ENCODE data around the gene CFAP52.
"Not testable (repeated sequence)": the region's sequence is repeated elsewhere in the genome, so short reads cannot be mapped to it uniquely, and the experiment has no call there.

CFAP52 gene

DNA sequence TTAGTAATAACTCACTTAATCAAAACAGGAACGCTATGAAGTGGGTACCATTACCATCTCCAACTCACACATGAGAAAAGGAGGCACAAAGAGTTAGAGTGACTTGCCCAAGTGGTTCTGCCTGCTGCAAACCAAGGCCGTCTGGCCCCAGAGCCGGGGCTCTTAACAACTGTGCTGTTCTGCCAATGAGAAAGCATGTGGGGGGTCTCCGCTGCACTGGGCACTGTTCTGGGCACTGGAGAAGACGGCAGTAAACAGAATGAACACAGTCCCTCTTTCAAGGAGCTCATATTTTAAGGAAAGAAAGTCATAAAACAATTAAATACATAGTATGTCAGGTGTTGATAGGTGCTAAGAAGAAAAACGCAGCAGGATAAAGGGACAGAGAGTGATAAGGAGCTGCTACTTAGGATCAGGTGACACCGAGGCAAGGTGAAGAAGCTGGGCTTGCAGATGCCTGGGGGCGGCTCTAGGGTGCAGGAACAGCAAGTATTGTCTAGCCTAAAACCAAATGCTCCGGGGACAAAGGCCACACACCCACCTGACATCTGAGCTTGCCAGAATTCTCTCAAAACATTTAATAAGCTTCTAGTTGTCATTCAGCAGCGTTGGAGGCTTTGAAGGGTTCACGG, 7.4 kb upstream of the CFAP52 start:
- TF ChIP-seq, protein P1, sequence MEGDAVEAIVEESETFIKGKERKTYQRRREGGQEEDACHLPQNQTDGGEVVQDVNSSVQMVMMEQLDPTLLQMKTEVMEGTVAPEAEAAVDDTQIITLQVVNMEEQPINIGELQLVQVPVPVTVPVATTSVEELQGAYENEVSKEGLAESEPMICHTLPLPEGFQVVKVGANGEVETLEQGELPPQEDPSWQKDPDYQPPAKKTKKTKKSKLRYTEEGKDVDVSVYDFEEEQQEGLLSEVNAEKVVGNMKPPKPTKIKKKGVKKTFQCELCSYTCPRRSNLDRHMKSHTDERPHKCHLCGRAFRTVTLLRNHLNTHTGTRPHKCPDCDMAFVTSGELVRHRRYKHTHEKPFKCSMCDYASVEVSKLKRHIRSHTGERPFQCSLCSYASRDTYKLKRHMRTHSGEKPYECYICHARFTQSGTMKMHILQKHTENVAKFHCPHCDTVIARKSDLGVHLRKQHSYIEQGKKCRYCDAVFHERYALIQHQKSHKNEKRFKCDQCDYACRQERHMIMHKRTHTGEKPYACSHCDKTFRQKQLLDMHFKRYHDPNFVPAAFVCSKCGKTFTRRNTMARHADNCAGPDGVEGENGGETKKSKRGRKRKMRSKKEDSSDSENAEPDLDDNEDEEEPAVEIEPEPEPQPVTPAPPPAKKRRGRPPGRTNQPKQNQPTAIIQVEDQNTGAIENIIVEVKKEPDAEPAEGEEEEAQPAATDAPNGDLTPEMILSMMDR (conservative IDR thresholded peaks at IDR 0.05), result no peak
- H3K27ac ChIP-seq, result no peak overlapping the region

DNA sequence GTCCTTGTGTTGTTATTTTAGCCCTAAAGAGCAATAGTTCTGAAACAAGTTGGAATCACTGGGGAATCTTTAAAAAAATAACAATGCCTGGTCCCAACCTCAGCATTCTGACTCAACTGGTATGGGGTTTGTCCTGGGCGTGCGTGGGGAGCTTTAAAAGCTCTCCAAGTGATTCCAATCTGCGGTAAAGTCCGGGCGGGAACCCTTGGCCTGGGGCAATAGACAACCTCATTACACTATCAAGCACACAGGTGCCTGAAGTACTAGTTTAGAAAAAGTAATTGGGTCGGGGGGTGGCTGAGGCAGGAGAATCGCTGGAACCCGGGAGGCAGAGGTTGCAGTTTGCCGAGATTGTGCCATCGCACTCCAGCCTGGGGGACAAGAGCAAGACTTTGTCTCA, 5.2 kb upstream of the CFAP52 start:
- TF ChIP-seq, protein P1 (conservative IDR thresholded peaks at IDR 0.05), result no peak
- H3K27ac ChIP-seq, result no peak overlapping the region

DNA sequence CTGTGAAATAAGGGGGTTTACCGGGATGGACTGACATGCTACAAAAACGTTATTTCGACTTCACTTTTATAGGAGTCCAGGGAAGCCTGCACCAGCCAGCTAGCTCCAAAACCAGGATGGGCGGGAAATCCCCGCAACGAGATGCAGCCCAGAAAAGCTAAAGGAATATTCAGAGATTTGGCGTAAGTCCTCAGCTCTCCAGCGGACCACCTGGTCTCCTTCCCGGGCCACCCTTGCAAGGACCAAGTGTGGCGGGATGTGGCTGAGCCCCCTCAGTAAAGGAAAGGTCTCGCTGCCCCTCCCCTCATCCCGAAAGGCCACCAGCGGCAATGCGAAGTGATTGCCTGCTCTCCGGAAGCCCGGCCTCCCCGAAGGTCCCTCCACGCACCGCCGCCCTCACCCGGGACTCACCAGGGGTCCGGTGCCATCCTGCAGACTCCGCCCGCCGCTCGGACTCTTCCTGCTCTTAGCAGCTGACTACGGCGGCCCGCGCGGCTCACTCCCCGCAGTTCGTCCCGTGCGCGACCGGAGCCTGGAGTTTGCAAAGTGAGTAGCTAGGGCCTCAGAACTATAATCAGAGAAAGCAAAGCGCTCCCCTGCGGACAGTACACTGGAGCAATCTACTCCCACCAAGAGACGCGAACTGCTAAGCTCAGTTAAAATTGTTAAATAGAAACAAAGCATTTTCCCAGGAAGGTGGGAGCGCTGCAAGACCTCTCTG, 901 bp upstream of the CFAP52 start, which contains the start of gene STX8:
TSS of gene STX8 (minus strand) at position 440 of the 721 bp plus-strand sequence. CDS start at position 428, 12 bp downstream.
- peak within 1 kb of the TSS; percentile 55; the same call in 1 of the 2 replicates for H3K27ac ChIP-seq
- TF ChIP-seq, protein P1 (conservative IDR thresholded peaks at IDR 0.05), result no peak

DNA sequence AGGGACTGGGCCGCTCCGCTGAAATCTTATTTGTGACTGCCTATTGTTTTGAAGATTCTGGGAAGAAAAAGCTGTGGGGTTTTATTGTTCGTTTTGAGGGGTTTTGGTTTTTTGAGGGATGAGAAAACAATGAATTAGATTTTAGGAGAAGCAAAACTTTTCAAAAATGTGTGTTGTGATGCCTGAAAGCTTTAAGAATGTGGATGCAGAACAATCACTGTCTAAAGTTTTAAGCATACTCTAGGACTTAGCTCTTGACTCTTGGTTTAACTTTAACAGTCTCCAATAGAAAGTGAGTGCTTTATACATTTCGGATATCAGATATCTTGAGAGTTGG, 899 bp downstream of the CFAP52 start:
- TF ChIP-seq, protein P1 (conservative IDR thresholded peaks at IDR 0.05), result peak; percentile 39
- no peak overlapping the region for H3K27ac ChIP-seq

DNA sequence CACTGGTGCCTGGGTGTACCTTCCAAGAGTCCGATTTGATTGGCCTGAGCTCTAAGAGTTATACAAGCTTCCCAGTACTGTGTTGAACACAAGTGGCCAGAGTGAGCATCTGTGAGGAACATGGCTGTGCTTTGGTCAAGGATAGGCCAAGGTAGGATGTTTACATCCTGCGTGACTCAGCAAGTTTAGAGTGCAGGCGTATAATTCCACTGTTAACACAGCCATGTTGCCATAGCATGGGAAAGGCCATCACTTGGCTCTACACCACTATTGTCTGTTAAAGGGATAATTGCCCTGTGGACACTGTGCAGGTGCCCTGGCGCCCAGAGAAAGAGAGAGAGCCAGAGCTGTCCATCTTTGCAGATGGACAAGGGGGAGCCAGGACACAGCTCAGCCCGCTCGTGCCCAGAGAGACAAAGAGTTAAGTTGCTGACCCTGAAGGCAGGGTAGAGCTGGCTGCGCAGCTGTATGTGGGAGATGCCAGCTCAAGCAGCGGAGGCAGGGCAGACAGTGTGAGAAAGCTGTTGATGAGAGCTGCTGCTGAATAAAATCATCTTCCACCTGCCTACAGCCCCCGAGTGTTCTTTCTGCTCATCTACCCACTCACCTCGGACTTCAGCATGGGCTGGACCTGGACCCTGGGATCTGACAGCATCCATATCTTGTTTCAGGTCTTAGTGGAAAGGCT, 11.7 kb downstream of the CFAP52 start:
- TF ChIP-seq, protein P1 (conservative IDR thresholded peaks at IDR 0.05), result no peak
- no peak overlapping the region for H3K27ac ChIP-seq

DNA sequence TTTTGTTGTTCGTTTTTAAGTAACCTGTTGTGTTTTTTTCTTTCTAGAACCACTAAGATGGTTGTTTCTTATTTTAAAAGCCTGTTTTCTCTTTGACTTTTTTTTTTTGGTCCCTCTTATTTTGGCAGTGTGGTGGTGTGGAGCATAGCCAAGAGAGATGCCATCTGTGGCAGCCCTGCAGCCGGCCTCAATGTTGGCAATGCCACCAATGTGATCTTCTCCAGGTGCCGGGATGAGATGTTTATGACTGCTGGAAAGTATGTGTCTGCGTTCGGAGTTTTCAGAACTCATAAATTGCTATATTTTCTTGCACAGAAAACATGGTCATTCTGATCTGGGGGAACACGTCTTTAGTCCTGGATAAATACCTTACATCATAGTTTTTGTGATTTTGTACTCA, 17.6 kb downstream of the CFAP52 start:
- no peak overlapping the region for H3K27ac ChIP-seq
- TF ChIP-seq, protein P1 (conservative IDR thresholded peaks at IDR 0.05), result no peak

DNA sequence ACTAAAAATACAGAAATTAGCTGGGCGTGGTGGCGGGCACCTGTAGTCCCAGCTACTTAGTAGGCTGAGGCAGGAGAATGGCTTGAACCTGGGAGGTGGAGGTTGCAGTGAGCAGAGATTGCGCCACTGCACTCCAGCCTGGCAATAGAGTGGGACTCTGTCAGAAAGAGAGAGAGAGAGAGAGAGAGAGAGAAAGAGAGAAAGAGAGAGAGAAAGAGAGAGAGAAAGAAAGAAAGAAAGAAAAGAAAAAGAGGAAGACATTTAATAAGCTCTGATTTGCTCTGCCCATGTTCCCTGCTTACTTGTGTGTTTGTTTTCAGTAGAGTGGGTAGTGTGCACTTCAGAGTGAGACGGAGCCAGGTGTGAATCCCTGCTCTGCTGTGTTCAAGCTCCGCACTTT, 21.2 kb downstream of the CFAP52 start:
- H3K27ac ChIP-seq, result not testable (repeated sequence)

Measured in VCaP (cell line).